Measurements from ENCODE around the gene AKAP6. TPM values are rescaled to one million over a fixed set of nuclear protein-coding genes. Genes with fewer than 3 reads are reported as not detected.

Gene AKAP6
- total RNA-seq, 4 donors from 2014 or later: 4.1 to 34.4 (median 15.3) TPM

DNA sequence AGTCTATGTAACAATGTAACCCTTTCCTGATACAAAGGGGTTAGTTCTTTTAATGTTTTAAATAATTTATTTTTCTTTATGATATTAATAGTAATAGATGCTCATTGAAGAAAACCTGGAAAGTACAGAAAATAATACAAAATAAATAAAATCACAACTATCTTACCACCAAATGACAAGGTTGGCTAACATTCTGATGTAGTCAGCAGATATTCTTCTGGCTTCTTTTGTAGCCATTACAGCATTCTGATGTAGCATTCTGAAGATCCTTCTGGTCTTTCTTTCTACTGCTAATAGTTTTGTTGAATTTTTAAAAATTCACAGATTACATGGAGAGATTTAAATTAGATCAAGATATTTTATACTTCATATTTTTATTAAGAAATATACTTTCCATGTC is 301.6 kb downstream of the AKAP6 start:
- H3K4me3 ChIP-seq: no peak overlapping the region
- H3K4me1 ChIP-seq: no peaks in the 10 kb centered on the region
- H3K27ac ChIP-seq: no peak overlapping the region
- no peaks in the 10 kb centered on the region for H3K36me3 ChIP-seq
- DNase-seq: no peak
- H3K9me3 ChIP-seq: no peaks in the 10 kb centered on the region
- no peaks in the 10 kb centered on the region for H3K27me3 ChIP-seq
- intact Hi-C loops (cut with DNase I; ENCODE audit: low total_unique reads): no loop called here
- TF ChIP-seq POLR2A (IDR thresholded peaks at IDR 0.05): no peak
- TF ChIP-seq CTCF (IDR thresholded peaks at IDR 0.05): no peak

GRCh38 chr14:32633224-32633859 is 304.2 kb downstream of the AKAP6 start:
- Histone ChIP-seq H3K27me3 (no peaks in the 10 kb centered on the region), H3K4me1 (no peaks in the 10 kb centered on the region), H3K27ac (no peak overlapping the region), H3K4me3 (no peak overlapping the region), H3K9me3 (no peaks in the 10 kb centered on the region), H3K36me3 (no peaks in the 10 kb centered on the region)
- no peak for DNase-seq
- intact Hi-C loops (cut with DNase I; ENCODE audit: low total_unique reads): no loop called here
- TF ChIP-seq CTCF (IDR thresholded peaks at IDR 0.05) (no peak), POLR2A (IDR thresholded peaks at IDR 0.05) (no peak)

DNA sequence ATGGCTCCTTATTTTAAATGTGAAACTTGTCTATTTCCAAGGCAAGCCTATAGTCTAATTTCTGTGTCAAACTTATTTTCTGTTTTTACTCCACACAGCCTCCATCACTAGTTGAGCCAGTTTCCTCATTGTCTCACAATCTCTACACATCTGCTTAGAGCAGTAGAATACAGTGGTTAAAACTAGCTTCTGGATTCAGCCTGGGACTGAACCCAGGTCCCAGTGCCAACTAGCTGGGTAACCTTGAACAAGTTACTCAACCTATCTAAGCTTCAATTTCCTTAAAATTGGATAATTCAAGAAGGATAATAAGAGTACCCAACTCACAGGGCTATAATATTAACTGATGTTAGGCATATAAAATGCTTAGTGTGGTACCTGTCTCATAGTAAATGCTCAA is 304.8 kb downstream of the AKAP6 start:
- Histone ChIP-seq H3K4me3 (no peak overlapping the region), H3K4me1 (no peaks in the 10 kb centered on the region), H3K9me3 (no peaks in the 10 kb centered on the region), H3K27ac (no peak overlapping the region), H3K27me3 (no peaks in the 10 kb centered on the region), H3K36me3 (no peaks in the 10 kb centered on the region)
- DNase-seq: no peak
- TF ChIP-seq POLR2A (IDR thresholded peaks at IDR 0.05): no peak
- TF ChIP-seq CTCF (IDR thresholded peaks at IDR 0.05): no peak
- intact Hi-C loops (cut with DNase I; ENCODE audit: low total_unique reads): no loop called here

DNA sequence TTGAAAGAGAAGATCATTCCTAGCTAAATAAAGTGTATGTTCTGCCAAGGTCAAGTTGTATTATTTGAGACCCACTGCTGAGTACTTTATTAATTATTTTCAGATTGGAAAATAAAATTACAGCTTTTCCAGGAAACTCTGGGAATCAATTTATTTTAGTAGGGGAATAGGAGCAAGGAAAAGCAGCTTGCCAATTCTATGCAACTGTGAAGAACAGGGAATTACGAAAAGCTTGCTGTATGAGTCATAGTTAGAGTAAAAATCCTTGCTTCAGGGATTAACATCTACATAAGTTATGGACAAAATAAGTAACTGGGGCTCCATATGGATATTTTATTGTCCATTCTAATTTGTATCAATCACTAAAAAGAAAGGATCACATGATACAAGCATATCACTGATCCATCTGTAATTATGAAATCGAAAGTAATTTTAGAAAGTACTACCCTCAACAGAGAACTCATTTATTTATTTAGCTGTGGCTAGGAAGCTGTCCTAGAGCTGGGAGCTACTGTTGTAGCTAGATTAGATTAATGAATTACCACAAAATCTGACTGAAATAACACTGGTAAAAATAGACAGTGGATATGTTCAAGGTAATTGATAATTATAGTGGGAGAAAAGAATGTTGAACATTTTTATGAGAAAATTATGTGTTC is 306.1 kb downstream of the AKAP6 start:
- Histone ChIP-seq H3K36me3 (no peaks in the 10 kb centered on the region), H3K4me3 (no peak overlapping the region), H3K9me3 (no peaks in the 10 kb centered on the region), H3K4me1 (no peaks in the 10 kb centered on the region), H3K27me3 (no peaks in the 10 kb centered on the region), H3K27ac (no peak overlapping the region)
- TF ChIP-seq POLR2A (IDR thresholded peaks at IDR 0.05) (no peak), CTCF (IDR thresholded peaks at IDR 0.05) (no peak)
- intact Hi-C loops (cut with DNase I; ENCODE audit: low total_unique reads): no loop called here
- no peak for DNase-seq

GRCh38 chr14:32637582-32637981 is 308.5 kb downstream of the AKAP6 start:
- no peaks in the 10 kb centered on the region for H3K4me1 ChIP-seq
- H3K4me3 ChIP-seq: no peak overlapping the region
- intact Hi-C loops (cut with DNase I; ENCODE audit: low total_unique reads): no loop called here
- H3K27ac ChIP-seq: no peak overlapping the region
- no peak for DNase-seq
- H3K9me3 ChIP-seq: no peaks in the 10 kb centered on the region
- no peaks in the 10 kb centered on the region for H3K27me3 ChIP-seq
- H3K36me3 ChIP-seq: no peaks in the 10 kb centered on the region
- TF ChIP-seq POLR2A (IDR thresholded peaks at IDR 0.05) (no peak), CTCF (IDR thresholded peaks at IDR 0.05) (no peak)
